Muscle layer of duodenum (tissue), 2 donors: ENCODE data around the gene TNFRSF21.

ENCODE experiments used
- H3K27ac ChIP-seq: one replicate; pipeline ENCODE4 v1.7.0; 2013; ENCODE audit warnings: mild to moderate bottlenecking, low read length
- H3K27me3 ChIP-seq: one replicate; pipeline ENCODE4 v1.7.0; 2013; ENCODE audit warnings: low read depth, mild to moderate bottlenecking, control low read depth, low read length
- H3K36me3 ChIP-seq, 2 donors: one replicate each; pipeline ENCODE4 v1.7.0; 2013; ENCODE audit warnings: low read length in 2 of 2, control low read depth in 1 of 2, mild to moderate bottlenecking in 1 of 2; ENCODE audit not compliant: insufficient read depth in 2 of 2, control insufficient read depth in 1 of 2
- H3K4me1 ChIP-seq, 2 donors: one replicate each; pipeline ENCODE4 v1.7.0; 2013; ENCODE audit warnings: low read length in 2 of 2, mild to moderate bottlenecking in 2 of 2, control low read depth in 1 of 2, moderate library complexity in 1 of 2; ENCODE audit not compliant: insufficient read depth in 2 of 2, control insufficient read depth in 1 of 2
- H3K4me3 ChIP-seq, 2 donors: one replicate each; pipeline ENCODE4 v1.7.0; 2013; ENCODE audit warnings: low read length in 2 of 2, low read depth in 1 of 2, mild to moderate bottlenecking in 1 of 2
- H3K9me3 ChIP-seq, 2 donors: one replicate each; pipeline ENCODE4 v1.7.0; 2013; ENCODE audit warnings: low read length in 2 of 2, control low read depth in 1 of 2, mild to moderate bottlenecking in 1 of 2; ENCODE audit not compliant: control insufficient read depth in 1 of 2
- donor health status: healthy.

The TNFRSF21 gene

DNA sequence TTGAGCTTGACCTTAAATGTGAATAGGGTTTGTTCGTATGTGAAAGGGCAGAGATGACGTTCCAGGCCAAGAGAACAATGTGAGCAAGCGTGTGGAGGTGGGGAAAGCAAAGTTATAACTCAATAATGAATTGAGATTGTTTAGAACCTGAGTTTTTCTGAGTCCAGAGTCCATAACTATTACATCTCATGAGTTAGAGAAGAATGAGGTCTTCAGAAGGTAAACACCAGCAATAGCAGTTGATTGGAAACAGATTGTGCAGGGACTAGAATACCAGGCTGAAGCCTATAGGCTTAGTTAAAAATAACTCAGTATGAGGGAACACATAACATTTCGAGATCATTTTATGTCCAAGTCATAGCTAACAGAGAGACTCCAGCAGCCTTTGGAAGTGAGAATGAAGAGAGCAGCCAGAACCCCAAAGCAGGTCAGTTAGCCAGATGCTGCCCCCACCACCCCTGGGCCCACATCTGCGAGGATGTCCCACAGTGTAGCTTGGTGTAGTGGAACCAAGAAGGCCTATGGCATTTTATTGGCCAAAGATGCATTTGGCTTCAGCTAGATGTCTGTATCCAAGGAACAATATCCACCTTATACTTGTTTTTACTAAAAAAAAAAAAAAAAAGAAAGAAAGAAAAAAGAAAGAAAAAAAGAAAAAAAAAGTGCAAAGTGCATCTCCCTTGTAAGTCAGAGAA, 121.7 kb downstream of the TNFRSF21 start:
- Histone ChIP-seq H3K4me3 (no peak overlapping the region), H3K9me3 (no peaks in the 10 kb centered on the region), H3K27ac (no peak overlapping the region), H3K27me3 (no peaks in the 10 kb centered on the region), H3K36me3 (no peaks in the 10 kb centered on the region), H3K4me1 (peaks cover 0 to 9% of the 10 kb centered on the region in 2 donors)

DNA sequence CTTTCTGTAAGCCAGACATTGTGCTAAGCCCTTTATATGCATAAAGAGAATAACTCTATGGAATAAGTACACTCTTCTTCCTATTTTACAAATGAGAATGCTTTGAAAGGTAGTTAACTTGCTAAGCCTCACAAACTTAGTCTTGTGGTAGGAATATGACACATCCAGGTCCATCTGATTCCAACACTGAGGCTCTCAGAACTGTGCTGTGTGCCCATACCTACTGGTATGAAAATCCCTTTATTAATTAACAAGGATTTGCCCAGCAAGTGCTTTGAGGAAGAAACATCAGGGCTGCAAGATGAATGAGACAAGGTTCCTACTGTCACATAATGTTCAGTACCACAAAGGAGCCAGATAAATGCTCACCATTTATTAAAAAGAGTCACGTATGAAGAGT, 122.6 kb downstream of the TNFRSF21 start:
- no peaks in the 10 kb centered on the region for H3K36me3 ChIP-seq
- no peaks in the 10 kb centered on the region for H3K27me3 ChIP-seq
- H3K27ac ChIP-seq = no peak overlapping the region
- H3K4me1 ChIP-seq = peaks cover 0 to 9% of the 10 kb centered on the region in 2 donors
- H3K9me3 ChIP-seq = no peaks in the 10 kb centered on the region
- no peak overlapping the region for H3K4me3 ChIP-seq

DNA sequence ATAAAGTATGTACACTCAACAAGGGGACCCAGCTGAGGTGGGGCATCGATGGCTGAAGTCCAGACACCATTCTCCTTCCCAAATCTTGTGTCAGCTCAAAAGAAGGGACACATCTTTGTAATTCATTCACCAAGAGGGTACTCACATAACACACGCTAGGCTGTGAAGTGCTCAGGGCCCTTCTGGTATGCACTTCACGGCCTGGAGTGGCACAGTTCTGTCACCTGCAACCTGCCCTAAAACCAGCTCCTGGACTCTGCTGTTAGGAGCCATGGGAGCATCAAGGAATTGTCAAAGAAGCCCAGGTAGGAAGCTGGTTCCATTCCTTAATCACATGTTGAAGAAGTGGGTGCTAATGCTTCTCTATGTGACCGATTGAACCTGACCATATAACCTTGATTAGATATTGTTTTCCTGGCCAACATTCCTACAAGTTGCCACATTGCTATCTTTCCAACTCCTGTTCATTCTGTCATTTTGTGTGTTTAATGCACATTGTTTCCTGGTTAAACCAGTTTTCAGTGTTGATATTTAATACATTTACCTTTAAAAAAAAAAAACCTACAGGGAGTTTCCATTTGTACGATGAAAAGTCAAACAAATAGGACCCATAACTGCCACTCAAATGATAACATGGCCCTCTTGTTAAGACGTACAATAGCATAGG, 127.3 kb downstream of the TNFRSF21 start:
- H3K4me1 ChIP-seq = peaks cover 0 to 7% of the 10 kb centered on the region in 2 donors
- no peak overlapping the region for H3K4me3 ChIP-seq
- no peaks in the 10 kb centered on the region for H3K9me3 ChIP-seq
- H3K36me3 ChIP-seq = no peaks in the 10 kb centered on the region
- H3K27ac ChIP-seq = no peak overlapping the region
- H3K27me3 ChIP-seq = no peaks in the 10 kb centered on the region

DNA sequence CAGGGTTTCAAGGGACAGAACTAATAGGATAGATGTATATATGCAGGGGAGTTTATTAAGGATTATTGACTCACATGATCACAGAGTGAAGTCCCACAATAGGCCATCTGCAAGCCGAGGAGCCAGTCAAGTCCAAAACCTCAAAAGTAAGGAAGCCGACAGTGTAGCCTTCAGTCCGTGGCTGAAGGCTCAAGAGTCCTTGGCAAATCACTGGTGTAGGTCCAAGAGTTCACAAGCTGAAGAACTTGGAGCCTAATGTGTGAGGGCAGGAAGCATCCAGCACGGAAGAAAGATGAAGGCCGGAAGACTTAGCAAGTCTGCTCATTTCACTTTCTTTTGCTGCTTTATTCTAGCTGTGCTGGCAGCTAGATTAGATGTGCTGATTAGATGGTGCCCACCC, 128.0 kb downstream of the TNFRSF21 start:
- Histone ChIP-seq H3K36me3 (no peaks in the 10 kb centered on the region), H3K27me3 (no peaks in the 10 kb centered on the region), H3K4me1 (no peaks in the 10 kb centered on the region), H3K4me3 (no peak overlapping the region), H3K27ac (no peak overlapping the region), H3K9me3 (no peaks in the 10 kb centered on the region)
